IMR-90 (cell line): ENCODE data around the gene GPR39. TPM values are rescaled to one million over a fixed set of nuclear protein-coding genes. Genes with fewer than 3 reads are reported as not detected.

Experiments used
- ATAC-seq: fragments of 200-7000 bp; cut with Tn5 transposase; 2 replicates; pipeline ENCODE4 v1.9.1; 2020; ENCODE audit warnings: low read depth, mild to moderate bottlenecking, moderate library complexity
- BruUV-seq: library from RNA; stranded (reverse); fragments of 400-500 nt; replicated peaks from 2 replicates; lab custom pipeline; 2021; lab: Mats Ljungman, UMichigan
- CTCF ChIA-PET: fragments of 300-600 bp; formaldehyde crosslinking; extraction: SDS; loops from one replicate; lab custom pipeline; 2021; ENCODE audit warnings: antibody characterized with exemption; lab: Yijun Ruan, JAX
- POLR2A ChIA-PET: fragments of 300-600 bp; sonication (Branson Sonifier 250); formaldehyde crosslinking; loops from one replicate; lab custom pipeline; 2022; ENCODE audit warnings: antibody characterized with exemption; ENCODE audit not compliant: unreplicated experiment; lab: Charles Lee
- DNase-seq: peaks from one replicate; pipeline ENCODE4 v3.0.0; 2013
- H2AFZ ChIP-seq: replicated peaks from 2 replicates; pipeline ENCODE3; 2013; ENCODE audit warnings: low read length, mild to moderate bottlenecking; ENCODE audit not compliant: poor library complexity
- H2AK5ac ChIP-seq: 2 replicates; pipeline ENCODE4 v1.6.1; 2013; ENCODE audit warnings: low read depth, low read length, inconsistent platforms
- H2AK9ac ChIP-seq: replicated peaks from 2 replicates; pipeline ENCODE3; 2013; ENCODE audit warnings: mild to moderate bottlenecking, low read depth, low read length, moderate library complexity; ENCODE audit not compliant: poor library complexity
- H2BK120ac ChIP-seq: 2 replicates; pipeline ENCODE4 v1.6.1; 2013; ENCODE audit warnings: low read depth, low read length, inconsistent platforms
- H2BK15ac ChIP-seq: 3 replicates; pipeline ENCODE4 v1.6.1; 2013; ENCODE audit warnings: low read depth, low read length, inconsistent platforms
- H2BK20ac ChIP-seq: 2 replicates; pipeline ENCODE4 v1.6.1; 2013; ENCODE audit warnings: low read depth, mild to moderate bottlenecking, inconsistent platforms, low read length, moderate library complexity
- H2BK5ac ChIP-seq: 2 replicates; pipeline ENCODE4 v1.6.1; 2013; ENCODE audit warnings: mild to moderate bottlenecking, low read depth, low read length, inconsistent platforms; ENCODE audit not compliant: poor library complexity, severe bottlenecking
- H3K14ac ChIP-seq: replicated peaks from 2 replicates; pipeline ENCODE4 v1.6.1; 2013; ENCODE audit warnings: low read depth, low read length, inconsistent platforms
- H3K18ac ChIP-seq: 2 replicates; pipeline ENCODE4 v1.6.1; 2013; ENCODE audit warnings: low read depth, low read length, control low read depth
- H3K23ac ChIP-seq: 2 replicates; pipeline ENCODE4 v1.6.1; 2013; ENCODE audit warnings: low read depth, low read length, inconsistent platforms
- H3K27ac ChIP-seq: 2 replicates; pipeline ENCODE4 v1.5.1; 2013; ENCODE audit warnings: mild to moderate bottlenecking, control low read depth, low read length; ENCODE audit not compliant: insufficient read depth
- H3K27me3 ChIP-seq: 2 replicates; pipeline ENCODE4 v1.6.1; 2013; ENCODE audit warnings: low read length; ENCODE audit not compliant: control insufficient read depth, insufficient read depth
- H3K36me3 ChIP-seq: 2 replicates; pipeline ENCODE4 v1.6.1; 2013; ENCODE audit warnings: low read length, mixed read lengths; ENCODE audit not compliant: control insufficient read depth, insufficient read depth
- H3K4ac ChIP-seq: 2 replicates; pipeline ENCODE4 v1.6.1; 2013; ENCODE audit warnings: low read depth, low read length, inconsistent platforms
- H3K4me1 ChIP-seq: 2 replicates; pipeline ENCODE4 v1.6.1; 2013; ENCODE audit warnings: low read length, mixed read lengths; ENCODE audit not compliant: control insufficient read depth, insufficient read depth
- H3K4me2 ChIP-seq: 2 replicates; pipeline ENCODE4 v1.6.1; 2013; ENCODE audit warnings: low read depth, mild to moderate bottlenecking, control low read depth, low read length, moderate library complexity
- H3K4me3 ChIP-seq: 2 replicates; pipeline ENCODE4 v1.5.1; 2013; ENCODE audit warnings: low read depth, mild to moderate bottlenecking, control low read depth, low read length, moderate library complexity; ENCODE audit not compliant: insufficient read depth
- H3K56ac ChIP-seq: 2 replicates; pipeline ENCODE4 v1.6.1; 2013; ENCODE audit warnings: low read length, inconsistent platforms; ENCODE audit not compliant: insufficient read depth; ENCODE audit errors: extremely low read depth
- H3K79me1 ChIP-seq, 2 experiments: 2 replicates each; pipeline ENCODE4 v1.6.1; 2013; ENCODE audit warnings: low read length in 2 of 2, inconsistent platforms in 1 of 2, low read depth in 1 of 2
- H3K9ac ChIP-seq: 2 replicates; pipeline ENCODE4 v1.6.1; 2013; ENCODE audit warnings: low read depth, low read length, control low read depth
- H3K9me1 ChIP-seq: 2 replicates; pipeline ENCODE4 v1.6.1; 2013; ENCODE audit warnings: low read length, inconsistent platforms; ENCODE audit not compliant: insufficient read depth
- H3K9me3 ChIP-seq: 2 replicates; pipeline ENCODE4 v1.6.1; 2013; ENCODE audit warnings: low read length; ENCODE audit not compliant: control insufficient read depth, insufficient read depth
- H4K20me1 ChIP-seq: 2 replicates; pipeline ENCODE4 v1.6.1; 2013; ENCODE audit warnings: low read length, inconsistent platforms; ENCODE audit not compliant: insufficient read depth
- H4K5ac ChIP-seq: 2 replicates; pipeline ENCODE4 v1.6.1; 2013; ENCODE audit warnings: mild to moderate bottlenecking, low read depth, low read length, control low read depth
- H4K8ac ChIP-seq, 2 experiments: 2 replicates each; pipeline ENCODE4 v1.6.1; 2013; ENCODE audit warnings: low read depth in 2 of 2, low read length in 2 of 2, control low read depth in 1 of 2, inconsistent platforms in 1 of 2
- H4K91ac ChIP-seq: 2 replicates; pipeline ENCODE4 v1.6.1; 2013; ENCODE audit warnings: low read depth, low read length, inconsistent platforms; ENCODE audit not compliant: insufficient read depth
- MAZ ChIP-seq: IDR thresholded peaks from 2 replicates; pipeline ENCODE4 v1.6.1; 2012; ENCODE audit warnings: low read depth, mild to moderate bottlenecking, low read length, improper control_type of control experiment, moderate library complexity, borderline replicate concordance
- RAD21 ChIP-seq: IDR thresholded peaks from 2 replicates; pipeline ENCODE4 v1.6.1; 2012; ENCODE audit warnings: low read length, improper control_type of control experiment
- WGBS, 2 experiments: methylation state at CpG; one replicate each; pipeline versions ENCODE4 v1.1.5 to v1.1.7; 2013; ENCODE audit warnings: missing lambda C conversion rate in 2 of 2; ENCODE audit not compliant: insufficient read length in 1 of 2; ENCODE audit errors: extremely low coverage in 2 of 2; 5-methylcytosine and 5-hydroxymethylcytosine counted together
- dilution Hi-C: fragments of 300-500 bp; cut with HindIII; formaldehyde crosslinking; loops from one replicate; pipeline ENCODE4 v1.14.3; 2018; ENCODE audit warnings: low sequenced_read_pairs; ENCODE audit not compliant: unreplicated experiment
- in situ Hi-C: fragments of 300-500 bp; cut with MboI; formaldehyde crosslinking; loops from 3 replicates; pipeline ENCODE4 v1.14.3; 2019; ENCODE audit warnings: low sequenced_read_pairs, inconsistent platforms, mixed read lengths
- intact Hi-C: fragments of 100-400 bp; cut with micrococcal nuclease; formaldehyde crosslinking; loops from 2 replicates; pipeline ENCODE4 v1.10.0; 2022
- polyA plus RNA-seq, 3 experiments: library from polyadenylated mRNA; depleted of rRNA; stranded (reverse); fragments of >200 nt; gene quantifications; 2 replicates each; pipeline ENCODE4 v1.2.3, GENCODE V29; 2012; ENCODE audit warnings: low replicate concordance in 1 of 3
- total RNA-seq: library from RNA; depleted of rRNA; stranded (reverse); fragments of >200 nt; gene quantifications from 2 replicates; pipeline ENCODE4 v1.2.3, GENCODE V29; 2012
- TF ChIP-seq, protein P1 (sequence below): fragments of 150-350 bp; IDR thresholded peaks from 2 replicates; pipeline ENCODE4 v1.6.1; 2016; ENCODE audit warnings: low read depth, mild to moderate bottlenecking, low read length, moderate library complexity, borderline replicate concordance

Gene GPR39
- total and polyA plus RNA-seq, 2 of the 4 experiments (the other 2 are of a cell fraction): 4.4 to 9.0 TPM

- Histone ChIP-seq H2AFZ (no peak overlapping the region), H3K23ac (no peak overlapping the region), H2BK5ac (no peak overlapping the region), H3K18ac (no peak overlapping the region), H2BK120ac (no peak overlapping the region), H3K9me1 (peaks cover 10% of the 10 kb centered on the region), H2AK9ac (no peak overlapping the region), H3K27me3 (no peaks in the 10 kb centered on the region), H4K20me1 (no peaks in the 10 kb centered on the region), H3K14ac (no peak overlapping the region), H3K27ac (no peak overlapping the region), H2BK20ac (no peak overlapping the region), H4K8ac (no peak overlapping the region), H3K36me3 (no peaks in the 10 kb centered on the region), H3K4me2 (no peak overlapping the region), H3K4me3 (no peak overlapping the region), H3K9me3 (no peaks in the 10 kb centered on the region), H3K56ac (no peak overlapping the region), H4K91ac (no peak overlapping the region), H3K4ac (peak overlapping the region; percentile 43; the same call in 1 of the 2 replicates), H4K5ac (no peak overlapping the region), H3K4me1 (peaks cover 8% of the 10 kb centered on the region; the same call in 1 of the 2 replicates), H3K79me1 (0 out of 4 replicates have a peak, but pooled peaks cover 0 to 5% of the 10 kb centered on the region in 2 experiments), H2BK15ac (0 out of 3 replicates have a peak overlapping the region, but pooled peaks have one; percentile 7), H2AK5ac (peak overlapping the region; percentile 66; the same call in 1 of the 2 replicates), H3K9ac (no peak overlapping the region)
- DNase-seq: no peak
- ATAC-seq: no peak
- ChIA-PET POLR2A (interaction anchor here (0.7 kb wide), 1 partner anchor 655 kb away, joined by 4 read pairs; no protein-coding TSS in a partner anchor), CTCF (interaction anchor here (1.7 kb wide), 1 partner anchor 30 kb away, joined by 4 read pairs; no protein-coding TSS in a partner anchor)
- 70% methylated on average over 2 of the region's 8 CpGs; no CpG with 5 or more reads in 1 of the 2 experiments for WGBS, 2 experiments
- intact Hi-C loops: no loop called here
- in situ Hi-C loops: no loop called here
- TF ChIP-seq, protein P1, sequence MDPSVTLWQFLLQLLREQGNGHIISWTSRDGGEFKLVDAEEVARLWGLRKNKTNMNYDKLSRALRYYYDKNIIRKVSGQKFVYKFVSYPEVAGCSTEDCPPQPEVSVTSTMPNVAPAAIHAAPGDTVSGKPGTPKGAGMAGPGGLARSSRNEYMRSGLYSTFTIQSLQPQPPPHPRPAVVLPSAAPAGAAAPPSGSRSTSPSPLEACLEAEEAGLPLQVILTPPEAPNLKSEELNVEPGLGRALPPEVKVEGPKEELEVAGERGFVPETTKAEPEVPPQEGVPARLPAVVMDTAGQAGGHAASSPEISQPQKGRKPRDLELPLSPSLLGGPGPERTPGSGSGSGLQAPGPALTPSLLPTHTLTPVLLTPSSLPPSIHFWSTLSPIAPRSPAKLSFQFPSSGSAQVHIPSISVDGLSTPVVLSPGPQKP: no peak
- no peak for TF ChIP-seq MAZ
- no peak for TF ChIP-seq RAD21
- BruUV-seq: no TSS peak
- dilution Hi-C loops: no loop called here
Observed at GRCh38 chr2:132621131-132621875, 204.7 kb downstream of the GPR39 start.
